ENCODE data around the gene SETD7.

DNA sequence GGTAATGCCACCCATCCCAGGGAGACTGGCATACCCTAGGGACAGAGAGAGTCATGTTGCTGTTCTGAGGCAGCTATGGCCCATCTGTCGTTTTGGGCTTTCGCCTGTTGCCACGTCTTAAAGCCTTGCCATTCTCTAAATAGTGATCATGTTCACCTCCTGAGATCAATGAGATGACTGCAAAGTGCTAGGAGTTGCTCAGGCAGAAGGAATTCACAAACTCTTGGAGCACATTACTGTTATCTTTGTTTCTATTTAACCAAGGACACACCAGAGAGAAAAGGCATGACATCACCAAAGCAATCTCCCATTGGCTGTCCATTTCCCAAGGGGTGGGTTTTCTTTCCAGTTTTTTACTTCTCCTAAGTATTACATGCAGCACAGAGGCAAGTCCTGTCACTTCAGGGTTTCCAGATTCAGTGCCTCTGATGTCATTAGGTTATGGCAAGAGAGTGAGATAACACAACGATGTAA, 37.1 kb upstream of the SETD7 start:
- TF ChIP-seq CTCF (IDR thresholded peaks at IDR 0.05; ENCODE audit: insufficient read depth, low read length, poor library complexity, severe bottlenecking): no peak
- no peak for TF ChIP-seq EZH2phosphoT487 (conservative IDR thresholded peaks at IDR 0.05; ENCODE audit: low read length)

Measured in SU-DHL-6 (cell line).